OCI-LY7 (cell line): ENCODE data around the gene COX19. TPM values are rescaled to one million over a fixed set of nuclear protein-coding genes. Genes with fewer than 3 reads are reported as not detected.

Source experiments
- BruUV-seq: library from RNA; stranded (reverse); fragments of 400-500 nt; replicated peaks from 2 replicates; lab custom pipeline; 2021; lab: Mats Ljungman, UMichigan
- CTCF ChIA-PET: fragments of 300-600 bp; sonication (Branson Sonifier 250); formaldehyde crosslinking; loops from one replicate; lab custom pipeline; 2022; ENCODE audit warnings: antibody characterized with exemption; ENCODE audit not compliant: unreplicated experiment; lab: Charles Lee
- POLR2A ChIA-PET: fragments of 300-600 bp; sonication (Branson Sonifier 250); formaldehyde crosslinking; loops from one replicate; lab custom pipeline; 2022; ENCODE audit warnings: antibody characterized with exemption; lab: Charles Lee
- DNase-seq: peaks from one replicate; pipeline ENCODE4 v3.0.0-alpha.2; 2015; ENCODE audit warnings: low spot score
- H2AFZ ChIP-seq: fragments of 200-600 bp; sonication (generic), shearing (Covaris generic); 2 replicates; pipeline ENCODE4 v1.6.1; 2014; ENCODE audit warnings: mild to moderate bottlenecking, antibody characterized with exemption, low read length, moderate library complexity
- H3K27ac ChIP-seq: fragments of 200-600 bp; sonication (generic); 2 replicates; pipeline ENCODE4 v1.5.1; 2014; ENCODE audit warnings: mixed run types, low read depth, mild to moderate bottlenecking, moderate library complexity, low read length, inconsistent platforms; ENCODE audit not compliant: poor library complexity, severe bottlenecking
- H3K36me3 ChIP-seq: fragments of 200-600 bp; sonication (generic); 2 replicates; pipeline ENCODE4 v1.6.1; 2014; ENCODE audit warnings: mild to moderate bottlenecking, antibody characterized with exemption, low read length, moderate library complexity, mixed read lengths; ENCODE audit not compliant: insufficient read depth
- H3K4me1 ChIP-seq: fragments of 200-600 bp; sonication (generic); 2 replicates; pipeline ENCODE4 v1.5.1; 2014; ENCODE audit warnings: mild to moderate bottlenecking, low read length; ENCODE audit not compliant: insufficient read depth, poor library complexity, severe bottlenecking
- H3K4me2 ChIP-seq: fragments of 200-600 bp; sonication (generic); 2 replicates; pipeline ENCODE4 v1.6.1; 2014; ENCODE audit warnings: mild to moderate bottlenecking, low read length
- H3K4me3 ChIP-seq: fragments of 200-600 bp; sonication (generic); 2 replicates; pipeline ENCODE4 v1.5.1; 2014; ENCODE audit warnings: mild to moderate bottlenecking, low read depth, low read length; ENCODE audit not compliant: poor library complexity, severe bottlenecking
- H3K79me2 ChIP-seq: fragments of 200-600 bp; sonication (generic); 2 replicates; pipeline ENCODE4 v1.6.1; 2016; ENCODE audit warnings: low read depth, mild to moderate bottlenecking, low read length, moderate library complexity, mixed read lengths; ENCODE audit not compliant: insufficient read depth
- H3K9me2 ChIP-seq: fragments of 200-600 bp; sonication (generic); 2 replicates; pipeline ENCODE4 v1.6.1; 2016; ENCODE audit warnings: mild to moderate bottlenecking, low read length, mixed read lengths; ENCODE audit not compliant: insufficient read depth
- H3K9me3 ChIP-seq: fragments of 200-600 bp; sonication (generic); 2 replicates; pipeline ENCODE4 v1.6.1; 2014; ENCODE audit warnings: mild to moderate bottlenecking, mixed run types, low read length, mixed read lengths
- H4K20me1 ChIP-seq: fragments of 200-600 bp; sonication (generic); 2 replicates; pipeline ENCODE4 v1.6.1; 2014; ENCODE audit warnings: mild to moderate bottlenecking, antibody characterized with exemption, low read length, moderate library complexity, mixed read lengths; ENCODE audit not compliant: insufficient read depth
- EZH2phosphoT487 ChIP-seq: fragments of 200-600 bp; sonication (generic); IDR thresholded peaks from 2 replicates; pipeline ENCODE4 v1.6.1; 2018; ENCODE audit warnings: low read depth, borderline replicate concordance, mild to moderate bottlenecking, mixed run types, antibody characterized with exemption, low read length, moderate library complexity, mixed read lengths
- intact Hi-C: fragments of 100-400 bp; cut with micrococcal nuclease; formaldehyde crosslinking; loops from one replicate; pipeline ENCODE4 v1.10.0; 2022; ENCODE audit not compliant: unreplicated experiment
- total RNA-seq, 2 experiments: library from RNA; depleted of rRNA in 1 of 2; stranded (reverse); fragments of >200 nt in 1 of 2; shearing (Covaris generic) in 1 of 2; gene quantifications; 2 replicates each; pipeline ENCODE4 v1.2.3, GENCODE V29; 2014 to 2022
- TF ChIP-seq, protein P1 (sequence below): fragments of 200-600 bp; sonication (generic); conservative IDR thresholded peaks from 2 replicates; pipeline ENCODE4 v1.5.1; 2014; ENCODE audit warnings: mild to moderate bottlenecking, antibody characterized with exemption, low read length, moderate library complexity, mixed read lengths

Gene COX19
- total RNA-seq, 2 experiments from 2014 or later = 23.2 to 43.1 TPM

- Histone ChIP-seq H3K27ac (peak overlapping the region; percentile 23), H3K79me2 (peaks cover 44% of the 10 kb centered on the region), H2AFZ (no peak overlapping the region), H3K4me1 (peaks cover 75% of the 10 kb centered on the region), H3K9me3 (no peaks in the 10 kb centered on the region), H3K9me2 (no peaks in the 10 kb centered on the region), H3K36me3 (peaks cover 25% of the 10 kb centered on the region), H3K4me3 (peak overlapping the region; percentile 100), H4K20me1 (peaks cover 9% of the 10 kb centered on the region), H3K4me2 (peak overlapping the region; percentile 62)
- no TSS peak for BruUV-seq
- TF ChIP-seq, protein P1, sequence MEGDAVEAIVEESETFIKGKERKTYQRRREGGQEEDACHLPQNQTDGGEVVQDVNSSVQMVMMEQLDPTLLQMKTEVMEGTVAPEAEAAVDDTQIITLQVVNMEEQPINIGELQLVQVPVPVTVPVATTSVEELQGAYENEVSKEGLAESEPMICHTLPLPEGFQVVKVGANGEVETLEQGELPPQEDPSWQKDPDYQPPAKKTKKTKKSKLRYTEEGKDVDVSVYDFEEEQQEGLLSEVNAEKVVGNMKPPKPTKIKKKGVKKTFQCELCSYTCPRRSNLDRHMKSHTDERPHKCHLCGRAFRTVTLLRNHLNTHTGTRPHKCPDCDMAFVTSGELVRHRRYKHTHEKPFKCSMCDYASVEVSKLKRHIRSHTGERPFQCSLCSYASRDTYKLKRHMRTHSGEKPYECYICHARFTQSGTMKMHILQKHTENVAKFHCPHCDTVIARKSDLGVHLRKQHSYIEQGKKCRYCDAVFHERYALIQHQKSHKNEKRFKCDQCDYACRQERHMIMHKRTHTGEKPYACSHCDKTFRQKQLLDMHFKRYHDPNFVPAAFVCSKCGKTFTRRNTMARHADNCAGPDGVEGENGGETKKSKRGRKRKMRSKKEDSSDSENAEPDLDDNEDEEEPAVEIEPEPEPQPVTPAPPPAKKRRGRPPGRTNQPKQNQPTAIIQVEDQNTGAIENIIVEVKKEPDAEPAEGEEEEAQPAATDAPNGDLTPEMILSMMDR = no peak
- no peak for TF ChIP-seq EZH2phosphoT487
- intact Hi-C loops = loop anchor here (1.0 to 2.0 kb wide), 2 partner anchors 67 to 110 kb away; no protein-coding TSS in a partner anchor
- POLR2A ChIA-PET = interaction anchor here (0.6 to 1.4 kb wide), 9 partner anchors 9 to 1920 kb away, joined by 3 to 4 read pairs (median 3); no protein-coding TSS in a partner anchor
- CTCF ChIA-PET = no interaction called here
- no peak for DNase-seq
Measured at GRCh38 chr7:975702-976473, 539 bp upstream of the COX19 start.

- intact Hi-C loops = loop anchor here (2.0 kb wide), 1 partner anchor 65 kb away; no protein-coding TSS in a partner anchor
Measured at GRCh38 chr7:974172-974571, 1.2 kb downstream of the COX19 start.

More at GRCh38 chr7:974172-974571, 1.2 kb downstream of the COX19 start:
- Histone ChIP-seq H4K20me1 (peaks cover 9% of the 10 kb centered on the region), H3K36me3 (peaks cover 41% of the 10 kb centered on the region), H2AFZ (no peak overlapping the region), H3K9me2 (no peaks in the 10 kb centered on the region), H3K4me2 (peak overlapping the region; percentile 89), H3K4me3 (peak overlapping the region; percentile 100), H3K4me1 (peaks cover 70% of the 10 kb centered on the region), H3K27ac (peak overlapping the region; percentile 73), H3K79me2 (peaks cover 47% of the 10 kb centered on the region), H3K9me3 (no peaks in the 10 kb centered on the region)
- TSS peak; percentile 25 for BruUV-seq
- ChIA-PET POLR2A (interaction anchor here (0.6 to 0.9 kb wide), 4 partner anchors 18 to 51 kb away, joined by 3 to 7 read pairs (median 4); no protein-coding TSS in a partner anchor), CTCF (no interaction called here)
- DNase-seq = no peak
- TF ChIP-seq, protein P1 = 0 out of 2 replicates have a peak, but pooled peaks have one; percentile 16
- TF ChIP-seq EZH2phosphoT487 = no peak
